ENCODE results near the gene CHTF18.

CHTF18 gene

DNA sequence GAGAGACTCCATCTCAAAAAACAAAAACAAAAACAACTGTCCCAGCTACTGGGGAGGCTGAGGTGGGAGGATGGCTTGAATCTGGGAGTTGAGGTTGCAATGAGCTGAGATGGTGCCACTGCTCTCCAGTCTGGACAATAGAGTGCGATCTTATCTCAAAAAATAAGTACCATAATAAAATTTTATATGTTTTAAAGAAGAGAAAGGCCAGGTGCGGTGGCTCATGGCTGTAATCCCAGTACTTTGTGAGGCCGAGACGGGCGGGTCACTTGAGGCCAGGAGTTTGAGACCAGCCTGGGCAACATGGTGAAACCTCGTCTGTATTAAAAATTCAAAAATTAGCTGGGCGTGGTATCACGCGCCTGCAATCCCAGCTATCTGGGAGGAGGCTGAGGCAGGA, 11.6 kb upstream of the CHTF18 start:
- no peak for DNase-seq

GRCh38 chr16:777826-778225, 10.6 kb upstream of the CHTF18 start:
- DNase-seq: no peak

DNA sequence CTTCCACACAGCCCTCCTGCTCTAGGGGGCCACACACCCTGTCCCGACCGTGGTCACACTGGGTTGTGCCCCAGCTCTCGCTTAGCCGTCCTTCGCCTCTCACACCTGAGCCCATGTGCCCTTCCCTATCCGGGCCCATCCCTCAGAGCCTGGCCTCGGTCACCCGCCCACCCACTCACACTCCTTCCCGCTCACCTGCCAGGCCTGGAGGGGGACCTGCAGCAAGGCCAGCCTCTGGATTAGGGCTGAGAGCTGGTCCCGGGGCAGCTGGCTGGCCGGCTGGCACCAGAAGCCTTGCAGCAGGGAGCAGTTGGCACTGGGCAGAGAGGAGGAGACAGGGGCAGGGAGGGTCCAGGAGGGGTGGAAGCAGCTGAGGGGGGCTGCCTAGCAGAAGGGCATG, 10.0 kb upstream of the CHTF18 start:
- DNase-seq: no peak

DNA sequence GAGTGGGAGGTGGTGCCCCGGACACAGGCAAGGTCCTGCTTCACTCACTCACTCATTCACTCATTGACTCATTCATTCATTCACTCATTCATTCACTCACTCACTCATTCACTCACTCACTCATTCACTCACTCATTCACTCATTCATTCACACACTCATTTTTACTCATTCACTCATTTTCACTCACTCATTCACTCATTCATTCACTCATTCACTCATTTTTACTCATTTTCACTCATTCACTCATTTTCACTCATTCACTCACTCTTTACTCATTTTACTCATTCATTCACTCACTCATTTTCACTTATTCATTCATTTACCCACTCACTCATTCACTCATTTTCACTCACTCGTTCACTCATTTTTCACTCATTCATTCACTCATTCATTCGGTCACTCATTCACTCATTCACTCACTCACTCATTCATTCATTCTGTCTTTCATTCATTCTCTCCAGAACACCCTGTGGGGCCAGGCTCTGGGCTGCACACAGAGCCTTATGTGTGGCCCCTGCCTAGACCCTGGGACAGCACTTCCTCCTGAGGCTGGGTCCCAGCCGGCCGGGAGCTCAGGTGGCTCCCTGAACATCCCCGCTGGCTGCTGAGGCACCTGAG, 9.4 kb upstream of the CHTF18 start:
- no peak for DNase-seq

GRCh38 chr16:779561-779960, 8.9 kb upstream of the CHTF18 start:
- DNase-seq: no peak

GRCh38 chr16:780296-780695, 8.1 kb upstream of the CHTF18 start:
- DNase-seq: no peak

- no peak for DNase-seq
Measured at GRCh38 chr16:781346-782010, 6.9 kb upstream of the CHTF18 start.

DNA sequence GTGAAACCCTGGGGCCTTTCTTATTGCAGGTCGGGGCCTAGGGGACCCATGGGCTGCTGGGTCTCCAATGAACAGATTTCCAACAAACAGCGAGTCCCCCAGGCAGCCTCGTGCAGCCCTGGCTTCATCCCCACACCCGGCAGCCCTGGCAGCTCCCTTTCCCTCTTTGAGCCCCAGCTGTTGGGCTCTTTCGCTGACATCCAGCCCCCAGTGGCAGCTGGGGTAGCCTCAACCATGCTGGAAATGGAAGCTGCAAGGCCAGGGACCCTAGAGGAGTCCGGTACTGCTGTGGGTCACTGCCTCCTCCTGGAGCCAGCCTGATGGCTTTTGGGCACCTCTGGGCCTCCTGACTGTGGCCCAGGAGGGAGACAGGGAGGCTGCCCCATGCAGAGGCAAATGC, 6.2 kb upstream of the CHTF18 start:
- DNase-seq: no peak

GRCh38 chr16:782766-783403, 5.5 kb upstream of the CHTF18 start:
- no peak for DNase-seq

GRCh38 chr16:783404-784161, 4.8 kb upstream of the CHTF18 start:
- no peak for DNase-seq

DNA sequence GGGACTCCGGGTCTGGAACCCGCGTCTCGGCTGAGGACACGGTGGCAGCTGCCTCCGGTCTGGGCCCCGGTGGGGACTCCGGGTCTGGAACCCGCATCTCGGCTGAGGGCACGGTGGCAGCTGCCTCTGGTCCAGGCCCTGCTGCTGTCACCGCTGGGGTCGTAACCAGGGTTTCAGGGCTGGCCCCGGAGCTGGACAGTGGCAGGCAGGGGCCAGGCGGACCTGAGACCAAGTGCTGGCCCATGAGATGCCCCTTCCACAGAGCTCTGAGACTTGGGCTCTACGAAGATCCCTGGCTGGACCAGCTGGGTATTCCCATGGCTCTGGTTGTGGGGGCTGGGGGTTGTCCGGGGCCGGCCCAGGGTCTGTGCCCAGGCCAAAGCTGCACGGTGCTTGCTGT, 4.0 kb upstream of the CHTF18 start:
- no peak for DNase-seq

GRCh38 chr16:785563-786535, 2.6 kb upstream of the CHTF18 start:
- peak; percentile 33 to 73 (median 62) for DNase-seq

DNA sequence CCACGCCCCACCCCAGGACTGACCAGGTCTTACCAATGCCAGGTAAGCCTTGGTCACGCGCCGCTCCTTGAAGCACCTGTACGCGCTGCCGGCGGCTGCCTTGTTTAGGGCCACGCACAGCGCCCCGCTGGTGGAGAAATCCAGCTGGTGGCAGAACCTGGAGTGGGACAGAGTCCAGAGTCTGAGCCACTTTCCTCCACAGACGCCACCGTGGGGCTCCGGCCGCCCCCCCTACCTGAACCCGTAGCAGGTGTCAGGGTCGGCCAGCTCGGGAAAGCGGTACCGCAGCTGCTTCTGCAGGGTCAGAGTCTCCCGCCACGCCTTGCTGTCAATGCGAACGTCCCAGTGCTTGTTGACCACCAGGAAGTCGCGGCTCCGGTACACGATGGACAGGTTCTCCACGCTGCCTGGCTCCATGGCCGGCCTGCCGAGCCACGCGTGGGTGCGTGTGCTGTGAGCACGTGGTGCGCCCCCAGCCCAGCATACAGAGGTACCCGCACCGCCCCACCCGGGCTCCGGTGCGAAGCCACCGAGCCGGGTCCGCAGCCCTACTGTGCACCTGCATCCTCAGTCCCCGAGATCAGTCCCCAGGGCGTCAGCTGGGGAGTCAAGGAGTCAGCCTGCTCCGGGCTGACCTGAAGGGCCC, 976 bp upstream of the CHTF18 start:
- DNase-seq: no peak

DNA sequence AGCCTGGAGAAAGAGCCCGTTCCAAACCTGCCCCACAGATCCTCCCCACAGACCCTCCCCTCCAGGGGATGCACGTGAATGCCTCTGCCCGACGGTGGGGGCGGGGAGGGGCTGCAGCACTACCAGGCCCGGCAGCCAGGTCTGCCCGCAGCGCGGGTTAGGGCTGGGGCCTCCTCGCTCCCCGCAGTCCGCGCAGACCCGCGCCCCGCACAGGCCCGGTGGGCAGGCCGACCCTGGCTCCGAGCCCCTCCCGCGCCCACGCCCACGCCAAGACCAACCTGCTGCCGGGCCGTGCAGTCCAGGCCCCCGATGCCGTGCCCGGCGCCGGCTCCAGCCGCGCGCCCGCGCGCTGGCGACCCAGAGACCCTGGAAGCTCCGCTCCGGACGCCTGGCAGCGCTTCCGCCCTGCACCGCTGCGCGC, 432 bp upstream of the CHTF18 start, which contains the start of gene RPUSD1:
RPUSD1 (minus strand) TSS at position 404 of the 421 bp plus-strand sequence. CDS start 644 bp downstream, outside the sequence.
- DNase-seq: no peak

DNA sequence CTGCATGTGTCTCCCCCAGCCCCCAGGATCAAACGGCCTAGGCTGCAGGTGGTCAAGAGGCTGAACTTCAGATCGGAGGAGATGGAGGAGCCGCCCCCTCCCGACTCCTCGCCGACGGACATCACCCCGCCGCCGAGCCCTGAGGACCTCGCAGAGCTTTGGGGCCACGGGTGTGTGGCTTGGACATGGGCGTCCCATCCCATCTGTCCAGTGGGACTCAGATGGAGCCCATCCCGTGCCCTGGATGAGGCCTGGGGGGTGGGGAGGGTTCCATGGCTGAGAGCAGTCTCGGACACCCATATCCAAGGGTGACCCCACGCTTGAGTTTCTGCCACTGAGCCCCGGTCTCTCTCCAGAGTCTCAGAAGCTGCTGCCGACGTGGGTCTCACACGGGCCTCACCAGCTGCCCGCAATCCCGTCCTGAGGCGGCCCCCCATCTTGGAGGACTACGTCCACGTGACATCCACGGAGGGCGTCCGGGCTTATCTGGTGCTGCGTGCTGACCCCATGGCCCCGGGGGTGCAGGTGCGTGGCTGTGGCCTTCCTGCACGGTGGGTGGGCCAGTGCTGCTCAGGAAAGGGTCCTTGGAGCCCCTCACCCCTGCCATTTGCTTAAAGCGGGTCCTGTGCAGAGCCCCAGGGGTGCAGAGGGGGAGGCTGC, 901 bp downstream of the CHTF18 start:
- no peak for DNase-seq

DNA sequence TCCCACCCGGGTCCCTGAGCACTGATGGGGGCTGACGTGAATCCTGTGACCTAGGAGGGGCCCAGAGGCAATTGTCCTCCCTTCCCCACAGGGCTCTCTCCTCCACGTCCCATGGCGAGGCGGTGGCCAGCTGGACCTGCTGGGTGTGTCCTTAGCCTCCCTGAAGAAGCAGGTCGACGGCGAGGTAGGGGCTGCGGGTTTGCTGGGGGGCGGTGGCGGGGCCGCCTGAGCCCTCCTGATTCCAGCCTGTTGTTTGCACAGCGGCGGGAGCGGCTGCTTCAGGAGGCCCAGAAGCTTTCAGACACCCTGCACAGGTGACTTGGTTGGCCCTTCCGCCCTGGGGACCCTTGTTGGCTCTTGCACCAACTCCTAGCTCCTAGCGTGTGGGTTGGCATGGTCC, 1.7 kb downstream of the CHTF18 start:
- DNase-seq: no peak

DNA sequence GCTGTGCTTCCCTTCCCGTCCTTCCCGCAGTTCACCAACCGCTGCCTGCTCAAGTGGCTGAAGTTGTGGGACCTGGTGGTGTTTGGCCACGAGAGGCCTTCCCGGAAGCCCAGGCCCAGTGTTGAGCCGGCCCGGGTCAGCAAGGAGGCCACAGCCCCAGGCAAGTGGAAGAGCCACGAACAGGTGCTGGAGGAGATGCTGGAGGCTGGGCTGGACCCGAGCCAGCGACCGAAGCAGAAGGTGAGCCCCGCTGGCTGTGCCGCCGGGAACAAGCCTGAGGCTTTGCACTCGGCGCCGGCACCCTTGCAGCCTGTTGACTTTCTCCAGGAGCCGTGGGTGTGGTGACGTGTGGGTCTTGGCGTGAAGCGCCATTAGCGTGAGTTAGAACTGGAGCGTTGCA, 2.7 kb downstream of the CHTF18 start:
- DNase-seq: no peak

- no peak for DNase-seq
Measured at GRCh38 chr16:792221-792995, 4.0 kb downstream of the CHTF18 start.

GRCh38 chr16:793414-793813, 5.0 kb downstream of the CHTF18 start:
- DNase-seq: no peak

DNA sequence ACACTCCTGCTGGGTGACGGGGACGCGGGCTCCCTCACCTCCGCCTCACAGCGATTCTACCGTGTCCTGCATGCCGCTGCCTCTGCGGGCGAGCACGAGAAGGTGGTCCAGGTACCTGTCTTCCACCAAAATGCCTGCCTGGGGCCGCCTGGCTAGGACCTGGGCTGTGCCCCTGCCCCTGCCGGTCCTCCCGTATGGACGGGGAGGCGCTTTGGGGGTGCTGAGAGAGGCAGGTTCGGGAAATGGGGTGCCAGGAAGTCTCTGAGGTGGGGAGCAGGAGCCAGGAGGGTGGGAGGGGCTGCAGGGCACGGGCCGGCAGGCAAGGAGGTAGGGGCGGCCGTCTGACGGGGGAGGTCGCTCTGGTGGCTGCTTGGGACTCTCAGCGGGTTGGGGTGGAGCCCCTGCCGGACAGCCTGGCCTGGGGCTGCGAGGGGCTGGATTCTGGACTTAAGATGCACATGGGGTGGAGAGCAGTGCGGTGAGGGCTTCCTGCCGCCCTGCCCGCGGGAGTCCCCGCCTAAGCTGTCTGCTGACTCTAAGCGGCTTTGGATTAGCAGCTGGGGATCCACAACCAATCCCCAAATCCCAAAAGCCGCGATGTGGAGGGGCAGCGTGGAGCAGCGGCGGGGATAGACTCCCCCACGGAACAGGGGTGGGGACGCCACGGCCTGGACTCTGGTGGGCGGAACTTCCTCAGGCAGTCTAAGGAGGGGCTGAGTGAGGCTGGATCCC, 5.8 kb downstream of the CHTF18 start:
- no peak for DNase-seq

Measured in activated naive CD4-positive, alpha-beta T cell (primary cell).